CD8-positive, alpha-beta memory T cell (primary cell): Measurements from ENCODE around the gene SF1. TPM values are rescaled to one million over a fixed set of nuclear protein-coding genes. Genes with fewer than 3 reads are reported as not detected.
A peak's percentile ranks its signal among the peaks of the same experiment; 100 is the strongest.

Experiments used
- CTCF ChIA-PET: fragments of 350-600 bp; sonication (Branson Sonifier 250); formaldehyde crosslinking; loops from one replicate; lab custom pipeline; 2021; ENCODE audit warnings: antibody characterized with exemption; lab: Charles Lee
- POLR2A ChIA-PET: fragments of 350-600 bp; sonication (Branson Sonifier 250); formaldehyde crosslinking; loops from one replicate; lab custom pipeline; 2021; ENCODE audit warnings: antibody characterized with exemption; lab: Charles Lee
- DNase-seq, 5 donors: peaks; one replicate each; pipeline versions ENCODE4 v3.0.0 to v3.0.0-alpha.2; 2020 to 2022; ENCODE audit warnings: mixed read lengths in 1 of 5
- H3K27ac ChIP-seq: one replicate; pipeline ENCODE4 v1.7.0; 2013; ENCODE audit warnings: low read depth, mild to moderate bottlenecking, low read length, moderate library complexity
- H3K27me3 ChIP-seq: 2 replicates; pipeline ENCODE4 v1.7.0; 2013; ENCODE audit warnings: low read length, mild to moderate bottlenecking; ENCODE audit not compliant: insufficient read depth, poor library complexity, severe bottlenecking
- H3K36me3 ChIP-seq: 2 replicates; pipeline ENCODE4 v1.7.0; 2013; ENCODE audit warnings: mild to moderate bottlenecking, low read length, moderate library complexity; ENCODE audit not compliant: insufficient read depth
- H3K4me1 ChIP-seq: 2 replicates; pipeline ENCODE4 v1.7.0; 2013; ENCODE audit warnings: mild to moderate bottlenecking, low read length, moderate library complexity; ENCODE audit not compliant: insufficient read depth
- H3K4me3 ChIP-seq: 2 replicates; pipeline ENCODE4 v1.7.0; 2013; ENCODE audit warnings: mild to moderate bottlenecking, low read length
- H3K9me3 ChIP-seq: 2 replicates; pipeline ENCODE4 v1.7.0; 2013; ENCODE audit warnings: mild to moderate bottlenecking, low read length
- H3K27ac Mint-ChIP-seq, 8 donors: one replicate each; pipeline ENCODE4 v1.8.0; 2020 to 2021; ENCODE audit warnings: mixed read lengths in 8 of 8, mild to moderate bottlenecking in 6 of 8, inconsistent platforms in 3 of 8, moderate library complexity in 3 of 8
- H3K27me3 Mint-ChIP-seq, 2 donors: one replicate each; pipeline ENCODE4 v1.8.0; 2020 to 2021; ENCODE audit warnings: mixed read lengths in 2 of 2, mild to moderate bottlenecking in 1 of 2, moderate library complexity in 1 of 2
- H3K36me3 Mint-ChIP-seq, 3 donors: one replicate each; pipeline ENCODE4 v1.8.0; 2020 to 2021; ENCODE audit warnings: mixed read lengths in 3 of 3, inconsistent platforms in 1 of 3, mild to moderate bottlenecking in 1 of 3
- H3K4me1 Mint-ChIP-seq, 3 donors: one replicate each; pipeline ENCODE4 v1.8.0; 2020 to 2021; ENCODE audit warnings: mixed read lengths in 3 of 3, inconsistent platforms in 1 of 3, mild to moderate bottlenecking in 1 of 3
- H3K4me3 Mint-ChIP-seq, 7 donors: one replicate each; pipeline ENCODE4 v1.8.0; 2020 to 2021; ENCODE audit warnings: mixed read lengths in 7 of 7, mild to moderate bottlenecking in 6 of 7, moderate library complexity in 4 of 7, inconsistent platforms in 2 of 7
- H3K9me3 Mint-ChIP-seq, 5 donors: one replicate each; pipeline ENCODE4 v1.8.0; 2020 to 2022; ENCODE audit warnings: mixed read lengths in 5 of 5, mild to moderate bottlenecking in 3 of 5, moderate library complexity in 2 of 5, inconsistent platforms in 1 of 5
- polyA plus RNA-seq: library from polyadenylated mRNA; unstranded; fragments of 300-500 nt; fragmentation: Illumina TruSeq; gene quantifications from one replicate; pipeline ENCODE4 v1.2.3, GENCODE V29; 2021
- total RNA-seq, 2 experiments: library from RNA; stranded (reverse); gene quantifications; one replicate each; pipeline ENCODE4 v1.2.3, GENCODE V29; 2021

Gene SF1
- total and polyA plus RNA-seq, 3 experiments from 2014 or later = 176 to 423 (median 403) TPM

GRCh38 chr11:64720167-64720566, 58.2 kb downstream of the SF1 start:
- CTCF ChIA-PET = interaction anchor here (2.2 kb wide), 1 partner anchor 32 kb away, joined by 7 read pairs; no protein-coding TSS in a partner anchor
- H3K36me3 Mint-ChIP-seq = no peaks in the 10 kb centered on the region
- POLR2A ChIA-PET = no interaction called here

GRCh38 chr11:64719406-64719805, 58.9 kb downstream of the SF1 start:
- Mint-ChIP-seq H3K4me3 (peak overlapping the region in 1 of 7 donors; percentile 54), H3K4me1 (peaks cover 6 to 10% (median 6%) of the 10 kb centered on the region in 3 donors), H3K27ac (no peak overlapping the region), H3K27me3 (peaks cover 42 to 73% of the 10 kb centered on the region in 2 donors), H3K36me3 (no peaks in the 10 kb centered on the region), H3K9me3 (no peaks in the 10 kb centered on the region)
- Histone ChIP-seq H3K9me3 (no peaks in the 10 kb centered on the region), H3K4me3 (no peak overlapping the region), H3K36me3 (no peaks in the 10 kb centered on the region), H3K4me1 (peaks cover 6% of the 10 kb centered on the region), H3K27me3 (peaks cover 34% of the 10 kb centered on the region), H3K27ac (no peak overlapping the region)
- CTCF ChIA-PET = interaction anchor here (0.8 kb wide), 1 partner anchor 31 kb away, joined by 3 read pairs; no protein-coding TSS in a partner anchor
- POLR2A ChIA-PET = no interaction called here
- no peak for DNase-seq

More at GRCh38 chr11:64720167-64720566, 58.2 kb downstream of the SF1 start:
- H3K4me1 ChIP-seq = peaks cover 6% of the 10 kb centered on the region
- peaks cover 28% of the 10 kb centered on the region for H3K27me3 ChIP-seq
- Mint-ChIP-seq H3K27me3 (peaks cover 34 to 66% of the 10 kb centered on the region in 2 donors), H3K4me3 (peak overlapping the region in 1 of 7 donors; percentile 55), H3K9me3 (no peaks in the 10 kb centered on the region), H3K27ac (peak overlapping the region in 1 of 8 donors; percentile 27), H3K4me1 (peaks cover 6 to 16% (median 10%) of the 10 kb centered on the region in 3 donors)
- no peaks in the 10 kb centered on the region for H3K36me3 ChIP-seq
- no peak overlapping the region for H3K4me3 ChIP-seq
- no peaks in the 10 kb centered on the region for H3K9me3 ChIP-seq
- no peak overlapping the region for H3K27ac ChIP-seq
- DNase-seq = no peak

GRCh38 chr11:64718780-64719124, 59.6 kb downstream of the SF1 start:
- H3K27me3 ChIP-seq = peaks cover 40% of the 10 kb centered on the region
- H3K9me3 Mint-ChIP-seq = peaks cover 0 to 3% (median 0%) of the 10 kb centered on the region in 5 donors
- H3K4me1 ChIP-seq = peaks cover 3% of the 10 kb centered on the region
- no peak overlapping the region for H3K4me3 Mint-ChIP-seq
- no peak overlapping the region for H3K27ac Mint-ChIP-seq
- DNase-seq = no peak
- H3K27ac ChIP-seq = no peak overlapping the region
- peaks cover 5 to 9% (median 5%) of the 10 kb centered on the region in 3 donors for H3K4me1 Mint-ChIP-seq
- POLR2A ChIA-PET = no interaction called here
- no peaks in the 10 kb centered on the region for H3K36me3 ChIP-seq
- H3K9me3 ChIP-seq = no peaks in the 10 kb centered on the region
- CTCF ChIA-PET = no interaction called here
- H3K4me3 ChIP-seq = no peak overlapping the region
- no peaks in the 10 kb centered on the region for H3K36me3 Mint-ChIP-seq
- peaks cover 46 to 80% of the 10 kb centered on the region in 2 donors for H3K27me3 Mint-ChIP-seq

DNA sequence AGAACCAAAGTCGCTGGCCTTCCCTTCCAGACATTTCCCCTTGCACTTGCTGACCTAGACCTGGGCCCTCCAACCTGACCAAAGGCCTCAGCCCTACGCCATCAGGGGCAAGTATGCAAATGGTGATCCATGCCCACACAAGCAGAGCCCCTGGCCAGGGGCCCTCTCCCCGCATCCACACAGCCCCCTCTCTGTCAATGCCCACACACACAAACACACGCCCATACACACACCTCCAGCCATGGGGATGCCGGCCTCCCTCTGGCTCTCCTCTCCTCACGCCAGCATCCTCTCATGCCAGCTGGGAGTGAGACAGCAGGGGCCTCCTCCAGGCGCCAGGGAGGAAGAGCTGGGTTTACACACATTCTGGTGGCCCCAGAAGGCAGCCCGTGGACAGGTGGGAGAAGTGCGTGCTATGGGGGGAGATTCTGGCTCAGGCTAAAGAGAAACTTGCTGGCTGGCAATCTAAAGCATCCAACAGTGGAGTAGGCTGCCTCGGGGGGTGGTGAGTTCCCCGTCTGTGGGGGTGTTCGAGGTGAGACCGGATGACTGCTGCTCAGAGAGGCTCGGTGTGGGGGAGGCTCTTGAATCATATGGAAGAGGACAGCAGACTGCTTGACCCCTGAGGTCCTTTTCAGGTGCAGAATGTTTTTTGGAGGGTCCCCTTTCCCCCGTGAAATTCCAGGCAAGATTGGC, 60.1 kb downstream of the SF1 start:
- peaks cover 0 to 3% (median 0%) of the 10 kb centered on the region in 5 donors for H3K9me3 Mint-ChIP-seq
- CTCF ChIA-PET = interaction anchor here (2.0 kb wide), 1 partner anchor 29 kb away, joined by 4 read pairs; no protein-coding TSS in a partner anchor
- Histone ChIP-seq H3K27me3 (peaks cover 40% of the 10 kb centered on the region), H3K4me1 (no peaks in the 10 kb centered on the region), H3K4me3 (no peak overlapping the region), H3K27ac (no peak overlapping the region), H3K36me3 (no peaks in the 10 kb centered on the region), H3K9me3 (no peaks in the 10 kb centered on the region)
- POLR2A ChIA-PET = no interaction called here
- peak overlapping the region in 1 of 7 donors; percentile 72 for H3K4me3 Mint-ChIP-seq
- DNase-seq = no peak
- peaks cover 3 to 5% (median 5%) of the 10 kb centered on the region in 3 donors for H3K4me1 Mint-ChIP-seq
- no peak overlapping the region for H3K27ac Mint-ChIP-seq
- H3K27me3 Mint-ChIP-seq = peaks cover 47 to 80% of the 10 kb centered on the region in 2 donors
- no peaks in the 10 kb centered on the region for H3K36me3 Mint-ChIP-seq

- Mint-ChIP-seq H3K36me3 (no peaks in the 10 kb centered on the region), H3K4me3 (no peak overlapping the region), H3K27ac (no peak overlapping the region), H3K4me1 (peaks cover 3 to 9% (median 5%) of the 10 kb centered on the region in 3 donors), H3K27me3 (peaks cover 46 to 81% of the 10 kb centered on the region in 2 donors), H3K9me3 (peaks cover 0 to 3% (median 0%) of the 10 kb centered on the region in 5 donors)
- POLR2A ChIA-PET = no interaction called here
- Histone ChIP-seq H3K4me3 (no peak overlapping the region), H3K9me3 (no peaks in the 10 kb centered on the region), H3K36me3 (no peaks in the 10 kb centered on the region), H3K4me1 (peaks cover 3% of the 10 kb centered on the region), H3K27me3 (peaks cover 38% of the 10 kb centered on the region), H3K27ac (no peak overlapping the region)
- CTCF ChIA-PET = interaction anchor here (2.0 kb wide), 1 partner anchor 28 kb away, joined by 4 read pairs; no protein-coding TSS in a partner anchor
- DNase-seq = no peak
These were observed 61.1 kb downstream of the SF1 start for GRCh38 chr11:64717268-64717578.

GRCh38 chr11:64716473-64717267, 61.7 kb downstream of the SF1 start:
- peaks cover 41% of the 10 kb centered on the region for H3K27me3 ChIP-seq
- H3K27ac ChIP-seq = no peak overlapping the region
- no peaks in the 10 kb centered on the region for H3K36me3 Mint-ChIP-seq
- peak overlapping the region in 1 of 8 donors; percentile 38 for H3K27ac Mint-ChIP-seq
- ChIA-PET CTCF (interaction anchor here (2.0 kb wide), 1 partner anchor 28 kb away, joined by 4 read pairs; no protein-coding TSS in a partner anchor), POLR2A (no interaction called here)
- DNase-seq = no peak
- H3K4me1 ChIP-seq = peaks cover 8% of the 10 kb centered on the region
- no peaks in the 10 kb centered on the region for H3K9me3 ChIP-seq
- no peaks in the 10 kb centered on the region for H3K36me3 ChIP-seq
- no peak overlapping the region for H3K4me3 Mint-ChIP-seq
- H3K4me3 ChIP-seq = no peak overlapping the region
- peaks cover 50 to 81% of the 10 kb centered on the region in 2 donors for H3K27me3 Mint-ChIP-seq
- H3K4me1 Mint-ChIP-seq = peaks cover 5 to 14% (median 9%) of the 10 kb centered on the region in 3 donors
- H3K9me3 Mint-ChIP-seq = peaks cover 0 to 3% (median 0%) of the 10 kb centered on the region in 5 donors

GRCh38 chr11:64715756-64716472, 62.4 kb downstream of the SF1 start:
- POLR2A ChIA-PET = no interaction called here
- CTCF ChIA-PET = interaction anchor here (2.0 kb wide), 1 partner anchor 27 kb away, joined by 4 read pairs; no protein-coding TSS in a partner anchor

More at GRCh38 chr11:64715756-64716472, 62.4 kb downstream of the SF1 start:
- peaks cover 8% of the 10 kb centered on the region for H3K4me1 ChIP-seq
- H3K36me3 ChIP-seq = no peaks in the 10 kb centered on the region
- Mint-ChIP-seq H3K27ac (no peak overlapping the region), H3K4me1 (peaks cover 5 to 20% (median 13%) of the 10 kb centered on the region in 3 donors), H3K4me3 (no peak overlapping the region), H3K36me3 (no peaks in the 10 kb centered on the region), H3K9me3 (peaks cover 0 to 3% (median 0%) of the 10 kb centered on the region in 5 donors), H3K27me3 (peaks cover 47 to 81% of the 10 kb centered on the region in 2 donors)
- no peak overlapping the region for H3K27ac ChIP-seq
- DNase-seq = no peak
- no peaks in the 10 kb centered on the region for H3K9me3 ChIP-seq
- H3K4me3 ChIP-seq = no peak overlapping the region
- H3K27me3 ChIP-seq = peaks cover 48% of the 10 kb centered on the region
